GM06990 (cell line): Measurements from ENCODE around the gene POLL.
A peak's percentile ranks its signal among the peaks of the same experiment; 100 is the strongest.
"Not testable (repeated sequence)": the region's sequence is repeated elsewhere in the genome, so short reads cannot be mapped to it uniquely, and the experiment has no call there.

Experiments used
- DNase-seq: peaks from one replicate; pipeline ENCODE4 v3.0.0-alpha.2; 2011; ENCODE audit not compliant: insufficient read length; ENCODE audit errors: extremely low read depth
- H3K27me3 ChIP-seq: replicated peaks from 2 replicates; pipeline ENCODE4 v1.6.0; 2011; ENCODE audit warnings: low read length; ENCODE audit not compliant: control insufficient read depth, insufficient read depth
- H3K36me3 ChIP-seq: 2 replicates; pipeline ENCODE4 v1.5.1; 2011; ENCODE audit warnings: low read length; ENCODE audit not compliant: control insufficient read depth, insufficient read depth
- H3K4me3 ChIP-seq: replicated peaks from 2 replicates; pipeline ENCODE4 v1.5.1; 2011; ENCODE audit warnings: low read depth, mild to moderate bottlenecking, control low read depth, low read length
- CTCF ChIP-seq: IDR thresholded peaks from 2 replicates; pipeline ENCODE4 v1.5.1; 2011; ENCODE audit warnings: low read length, control low read depth, mild to moderate bottlenecking, inconsistent platforms; ENCODE audit not compliant: insufficient read depth, poor library complexity, severe bottlenecking

POLL gene

GRCh38 chr10:101587725-101588653 is at the start of gene POLL, which contains the start of gene DPCD:
Gene POLL, minus strand, starts transcription at chr10:101588257. Its CDS starts 897 bp downstream, at chr10:101587360.
Gene DPCD, plus strand, starts transcription at chr10:101588321. Its CDS starts 16 bp downstream, at chr10:101588337.
- no peaks in the 10 kb centered on the region for H3K27me3 ChIP-seq
- peaks cover 7% of the 10 kb centered on the region for H3K36me3 ChIP-seq
- TF ChIP-seq CTCF: no peak
- DNase-seq: peak; percentile 88
- H3K4me3 ChIP-seq: peak within 1 kb of the TSS; percentile 64

GRCh38 chr10:101633510-101633909 is 45.5 kb upstream of the POLL start:
- not testable (repeated sequence) for H3K36me3 ChIP-seq, DNase-seq, H3K27me3 ChIP-seq, H3K4me3 ChIP-seq

- no peak for DNase-seq
- Histone ChIP-seq H3K36me3 (peaks cover 6% of the 10 kb centered on the region), H3K27me3 (no peaks in the 10 kb centered on the region), H3K4me3 (no peak overlapping the region)
- TF ChIP-seq CTCF: no peak
These were observed 43.9 kb upstream of the POLL start for GRCh38 chr10:101631821-101632475.

GRCh38 chr10:101630633-101630920 is 42.5 kb upstream of the POLL start:
- no peak for TF ChIP-seq CTCF
- Histone ChIP-seq H3K4me3 (no peak overlapping the region), H3K27me3 (no peaks in the 10 kb centered on the region), H3K36me3 (peaks cover 6% of the 10 kb centered on the region)
- no peak for DNase-seq

GRCh38 chr10:101629837-101630632 is 42.0 kb upstream of the POLL start:
- Histone ChIP-seq H3K4me3 (no peak overlapping the region), H3K36me3 (peaks cover 6% of the 10 kb centered on the region), H3K27me3 (no peaks in the 10 kb centered on the region)
- no peak for TF ChIP-seq CTCF
- DNase-seq: no peak
